ENCODE measurements around the gene LMAN1.

GRCh38 chr18:59376351-59376935 lies 17.4 kb upstream of the LMAN1 start:
- TF ChIP-seq CTCF (IDR thresholded peaks at IDR 0.05; ENCODE audit: poor library complexity) (no peak), EZH2phosphoT487 (IDR thresholded peaks at IDR 0.05; ENCODE audit: low read depth, severe bottlenecking, unreplicated experiment) (no peak), EZH2 (IDR thresholded peaks at IDR 0.05; ENCODE audit: borderline replicate concordance) (no peak)

Measured in hepatocyte (in vitro differentiated cells).